ENCODE measurements around the gene COL25A1.

Gene COL25A1

GRCh38 chr4:109238746-109239145 is 63.7 kb downstream of the COL25A1 start:
- no peak for TF ChIP-seq CTCF (IDR thresholded peaks at IDR 0.05; ENCODE audit: low read depth, low read length)
- no peak for DNase-seq (ENCODE audit: extremely low read depth, low read depth)

GRCh38 chr4:109235683-109236082 is 66.8 kb downstream of the COL25A1 start:
- no peak for TF ChIP-seq CTCF (IDR thresholded peaks at IDR 0.05; ENCODE audit: low read depth, low read length)
- DNase-seq (ENCODE audit: extremely low read depth, low read depth): no peak

DNA sequence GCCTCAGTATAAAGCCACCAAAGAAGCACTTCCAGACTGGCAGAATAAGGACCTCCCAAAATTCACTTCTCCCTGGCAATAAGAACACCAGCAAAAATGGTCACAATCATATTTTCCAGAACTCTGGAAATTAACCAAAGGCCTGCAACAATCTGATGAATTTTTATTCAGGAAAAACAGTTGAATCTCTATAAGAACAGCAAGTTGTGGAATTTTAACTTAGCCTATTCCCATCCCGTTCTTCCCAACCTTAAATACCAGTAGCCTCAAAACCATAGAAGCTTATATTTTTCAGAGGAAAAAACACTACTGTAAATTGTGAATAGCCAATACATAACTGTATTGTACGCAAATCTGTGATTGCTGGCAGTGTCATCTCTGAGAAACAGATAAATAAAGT is 67.9 kb downstream of the COL25A1 start:
- TF ChIP-seq CTCF (IDR thresholded peaks at IDR 0.05; ENCODE audit: low read depth, low read length): no peak
- DNase-seq (ENCODE audit: extremely low read depth, low read depth): no peak

DNA sequence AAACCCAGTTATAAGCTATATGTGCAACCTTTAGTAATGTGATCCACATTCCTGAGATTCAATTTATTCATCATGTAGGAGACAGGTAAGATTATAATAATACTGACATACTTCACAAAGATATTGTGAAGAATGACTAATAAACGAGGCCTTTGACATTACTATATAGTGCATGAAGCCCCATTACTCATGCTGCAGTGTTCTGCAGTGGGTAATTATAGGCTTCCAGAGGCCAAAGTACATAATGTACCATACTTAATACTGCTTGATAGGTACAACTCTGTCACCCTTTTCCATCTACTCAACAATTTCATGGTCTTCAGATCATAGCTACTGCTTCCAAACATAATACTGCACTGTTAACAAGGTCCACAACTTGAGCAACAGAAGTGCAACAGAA is 68.9 kb downstream of the COL25A1 start:
- no peak for DNase-seq (ENCODE audit: extremely low read depth, low read depth)
- no peak for TF ChIP-seq CTCF (IDR thresholded peaks at IDR 0.05; ENCODE audit: low read depth, low read length)

DNA sequence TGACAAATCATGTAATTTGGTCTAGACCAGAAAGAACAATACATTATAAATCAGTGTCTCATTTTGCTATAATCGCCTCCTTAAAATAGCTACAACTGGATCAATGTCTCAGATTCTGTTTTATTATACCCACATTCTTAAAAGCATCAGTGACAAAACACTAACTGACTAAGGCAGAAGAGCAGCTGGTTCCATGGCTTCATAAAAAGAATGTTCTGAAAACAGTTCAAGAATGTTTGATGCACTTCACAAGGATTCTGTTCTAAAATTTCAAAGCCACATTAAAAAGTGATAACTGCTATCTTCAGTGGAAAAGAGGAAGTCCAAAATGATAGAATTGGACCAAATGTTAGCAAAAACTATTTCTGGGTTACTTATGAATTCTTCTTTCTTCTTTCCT is 69.8 kb downstream of the COL25A1 start:
- TF ChIP-seq CTCF (IDR thresholded peaks at IDR 0.05; ENCODE audit: low read depth, low read length): no peak
- no peak for DNase-seq (ENCODE audit: extremely low read depth, low read depth)

GRCh38 chr4:109231331-109231730 is 71.1 kb downstream of the COL25A1 start:
- no peak for TF ChIP-seq CTCF (IDR thresholded peaks at IDR 0.05; ENCODE audit: low read depth, low read length)

GRCh38 chr4:109229028-109229427 is 73.4 kb downstream of the COL25A1 start:
- no peak for DNase-seq (ENCODE audit: extremely low read depth, low read depth)
- no peak for TF ChIP-seq CTCF (IDR thresholded peaks at IDR 0.05; ENCODE audit: low read depth, low read length)

More at GRCh38 chr4:109231331-109231730, 71.1 kb downstream of the COL25A1 start:
- no peak for DNase-seq (ENCODE audit: extremely low read depth, low read depth)
